ENCODE data around the gene CAMTA1. TPM values are rescaled to one million over a fixed set of nuclear protein-coding genes. Genes with fewer than 3 reads are reported as not detected.

The CAMTA1 gene
- total RNA-seq, 2 donors from 2014 or later, result 105 to 113 TPM

- DNase-seq (ENCODE audit: low spot score), result no peak
- Histone ChIP-seq H3K36me3 (no peaks in the 10 kb centered on the region), H3K4me3 (no peak overlapping the region), H3K4me1 (ENCODE audit: control insufficient read depth in 1 of 2, low read depth in 2 of 2) (no peaks in the 10 kb centered on the region), H3K27me3 (replicated peaks; ENCODE audit: insufficient read depth) (no peaks in the 10 kb centered on the region), H3K27ac (no peak overlapping the region), H3K9me3 (no peaks in the 10 kb centered on the region)
- ATAC-seq (ENCODE audit: insufficient number of reproducible peaks, low FRiP score, low read depth), result no peak
- no peak for TF ChIP-seq CTCF (IDR thresholded peaks at IDR 0.05)
Observed at GRCh38 chr1:7050751-7051665, 265.8 kb downstream of the CAMTA1 start.

- no peak for TF ChIP-seq CTCF (IDR thresholded peaks at IDR 0.05)
- no peak for DNase-seq (ENCODE audit: low spot score)
Observed at GRCh38 chr1:7052701-7053100, 267.4 kb downstream of the CAMTA1 start.

GRCh38 chr1:7060745-7061144 lies 275.5 kb downstream of the CAMTA1 start:
- no peak overlapping the region for H3K4me3 ChIP-seq
- TF ChIP-seq CTCF (IDR thresholded peaks at IDR 0.05), result no peak

More at GRCh38 chr1:7052701-7053100, 267.4 kb downstream of the CAMTA1 start:
- ATAC-seq (ENCODE audit: insufficient number of reproducible peaks, low FRiP score, low read depth), result no peak
- H3K4me3 ChIP-seq, result no peak overlapping the region
- no peaks in the 10 kb centered on the region for H3K9me3 ChIP-seq
- no peaks in the 10 kb centered on the region for H3K27me3 ChIP-seq (replicated peaks; ENCODE audit: insufficient read depth)
- no peak overlapping the region for H3K27ac ChIP-seq
- H3K4me1 ChIP-seq (ENCODE audit: control insufficient read depth in 1 of 2, low read depth in 2 of 2), result no peaks in the 10 kb centered on the region
- no peaks in the 10 kb centered on the region for H3K36me3 ChIP-seq

GRCh38 chr1:7062346-7063061 lies 277.2 kb downstream of the CAMTA1 start:
- TF ChIP-seq CTCF (IDR thresholded peaks at IDR 0.05), result no peak
- H3K27me3 ChIP-seq (replicated peaks; ENCODE audit: insufficient read depth), result no peaks in the 10 kb centered on the region
- H3K4me1 ChIP-seq (ENCODE audit: control insufficient read depth in 1 of 2, low read depth in 2 of 2), result no peaks in the 10 kb centered on the region
- no peaks in the 10 kb centered on the region for H3K9me3 ChIP-seq
- H3K36me3 ChIP-seq, result no peaks in the 10 kb centered on the region
- ATAC-seq (ENCODE audit: insufficient number of reproducible peaks, low FRiP score, low read depth), result no peak
- no peak overlapping the region for H3K27ac ChIP-seq
- H3K4me3 ChIP-seq, result no peak overlapping the region
- DNase-seq (ENCODE audit: low spot score), result no peak

More at GRCh38 chr1:7060745-7061144, 275.5 kb downstream of the CAMTA1 start:
- no peaks in the 10 kb centered on the region for H3K4me1 ChIP-seq (ENCODE audit: control insufficient read depth in 1 of 2, low read depth in 2 of 2)
- H3K9me3 ChIP-seq, result no peaks in the 10 kb centered on the region
- no peak for ATAC-seq (ENCODE audit: insufficient number of reproducible peaks, low FRiP score, low read depth)
- H3K36me3 ChIP-seq, result no peaks in the 10 kb centered on the region
- no peak for DNase-seq (ENCODE audit: low spot score)
- no peak overlapping the region for H3K27ac ChIP-seq
- no peaks in the 10 kb centered on the region for H3K27me3 ChIP-seq (replicated peaks; ENCODE audit: insufficient read depth)

- Histone ChIP-seq H3K4me1 (ENCODE audit: control insufficient read depth in 1 of 2, low read depth in 2 of 2) (no peaks in the 10 kb centered on the region), H3K27me3 (replicated peaks; ENCODE audit: insufficient read depth) (no peaks in the 10 kb centered on the region), H3K27ac (no peak overlapping the region), H3K4me3 (no peak overlapping the region), H3K36me3 (no peaks in the 10 kb centered on the region), H3K9me3 (no peaks in the 10 kb centered on the region)
- TF ChIP-seq CTCF (IDR thresholded peaks at IDR 0.05), result no peak
- ATAC-seq (ENCODE audit: insufficient number of reproducible peaks, low FRiP score, low read depth), result no peak
- DNase-seq (ENCODE audit: low spot score), result no peak
Observed at GRCh38 chr1:7063981-7064380, 278.7 kb downstream of the CAMTA1 start.
